ENCODE measurements around the gene PPM1B.
"Not testable (repeated sequence)": the region's sequence is repeated elsewhere in the genome, so short reads cannot be mapped to it uniquely, and the experiment has no call there.

Gene PPM1B

DNA sequence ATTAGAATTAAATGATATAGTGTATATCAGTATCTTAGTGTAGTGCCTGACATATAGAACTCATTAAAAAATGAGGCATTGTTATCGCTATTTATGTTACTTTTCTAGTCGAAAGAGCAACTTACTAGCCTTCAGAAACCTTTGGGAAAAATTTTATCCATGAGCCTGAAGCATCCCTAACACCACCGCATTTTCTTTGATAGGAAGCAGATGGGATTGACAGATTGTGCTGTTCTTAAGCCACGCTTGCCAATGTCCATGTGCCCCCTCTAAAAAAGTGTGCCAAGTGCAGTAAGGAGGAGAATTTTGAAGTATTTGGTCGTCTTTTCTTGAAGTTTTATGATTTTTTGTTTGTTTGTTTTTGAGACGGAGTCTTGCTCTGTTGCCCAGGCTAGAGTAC lies 29.1 kb downstream of the PPM1B start:
- no peak for DNase-seq (ENCODE audit: low read depth in 1 of 2, low spot score in 1 of 2)

DNA sequence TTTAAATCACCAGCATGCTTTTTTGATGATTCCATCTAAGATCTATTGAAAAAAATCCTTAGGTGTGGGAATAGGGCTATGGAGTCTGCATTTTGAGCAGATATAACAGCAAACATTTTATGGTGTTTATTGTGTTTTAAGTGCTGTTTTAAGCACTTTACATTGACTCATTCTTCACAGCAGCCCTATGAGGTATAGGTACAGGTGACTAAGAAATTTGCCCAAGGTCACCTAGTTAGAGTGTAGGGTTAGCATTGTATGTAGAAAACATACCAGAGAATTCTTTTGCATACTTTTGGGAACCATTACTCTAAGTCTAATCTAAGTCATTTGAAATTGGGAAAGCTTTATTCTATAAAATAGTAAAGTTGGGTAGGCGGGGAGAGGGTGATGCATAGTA lies 31.3 kb downstream of the PPM1B start:
- DNase-seq (ENCODE audit: low read depth in 1 of 2, low spot score in 1 of 2): no peak

DNA sequence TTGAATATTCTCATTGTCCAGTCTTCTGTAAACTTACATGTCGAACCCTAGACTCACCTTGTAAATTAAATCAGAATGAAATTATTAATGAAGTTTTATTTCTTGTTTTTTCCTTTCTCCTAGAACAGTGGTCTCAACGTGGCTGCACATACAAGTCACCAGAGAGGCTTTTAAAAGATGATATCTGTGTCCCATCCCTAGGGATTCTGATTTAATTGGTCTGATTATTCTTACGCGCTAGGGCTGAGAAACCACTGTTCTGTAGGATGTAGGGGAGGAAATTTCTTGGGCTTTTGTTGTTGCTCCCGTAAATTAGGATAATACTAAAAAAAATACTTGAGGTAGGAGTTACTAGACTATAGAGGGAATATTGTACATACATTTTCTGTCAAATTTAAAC lies 32.1 kb downstream of the PPM1B start:
- DNase-seq (ENCODE audit: low read depth in 1 of 2, low spot score in 1 of 2): no peak

DNA sequence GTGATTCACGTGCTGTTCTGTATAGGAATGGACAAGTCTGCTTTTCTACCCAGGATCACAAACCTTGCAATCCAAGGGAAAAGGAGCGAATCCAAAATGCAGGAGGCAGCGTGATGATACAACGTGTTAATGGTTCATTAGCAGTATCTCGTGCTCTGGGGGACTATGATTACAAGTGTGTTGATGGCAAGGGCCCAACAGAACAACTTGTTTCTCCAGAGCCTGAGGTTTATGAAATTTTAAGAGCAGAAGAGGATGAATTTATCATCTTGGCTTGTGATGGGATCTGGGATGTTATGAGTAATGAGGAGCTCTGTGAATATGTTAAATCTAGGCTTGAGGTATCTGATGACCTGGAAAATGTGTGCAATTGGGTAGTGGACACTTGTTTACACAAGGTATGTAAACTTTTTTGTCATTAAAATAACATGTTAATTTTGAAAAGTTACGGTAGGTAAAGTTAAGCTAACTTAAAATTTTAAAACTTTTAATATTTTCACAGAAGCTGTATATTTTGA lies 33.0 kb downstream of the PPM1B start:
- DNase-seq (ENCODE audit: low read depth in 1 of 2, low spot score in 1 of 2): no peak

DNA sequence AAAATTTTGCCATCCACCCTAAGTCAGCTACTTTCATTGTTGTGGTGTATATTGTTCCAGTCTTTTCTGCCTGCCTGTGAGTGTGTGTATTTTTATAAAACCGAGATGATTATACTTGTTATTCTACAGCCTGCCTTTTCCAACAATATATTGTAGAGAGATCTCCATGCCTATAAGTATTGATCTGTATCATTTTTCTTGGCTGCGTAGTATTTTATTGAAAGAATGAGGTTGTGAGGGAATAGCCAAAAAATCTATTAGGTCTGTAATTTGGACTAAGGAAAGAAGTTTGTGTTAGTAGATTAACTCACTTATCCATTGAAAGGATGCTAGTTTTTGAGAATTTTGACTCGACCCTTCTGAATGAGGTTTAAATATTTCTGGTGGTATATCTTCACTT lies 34.9 kb downstream of the PPM1B start:
- DNase-seq (ENCODE audit: low read depth in 1 of 2, low spot score in 1 of 2): no peak

DNA sequence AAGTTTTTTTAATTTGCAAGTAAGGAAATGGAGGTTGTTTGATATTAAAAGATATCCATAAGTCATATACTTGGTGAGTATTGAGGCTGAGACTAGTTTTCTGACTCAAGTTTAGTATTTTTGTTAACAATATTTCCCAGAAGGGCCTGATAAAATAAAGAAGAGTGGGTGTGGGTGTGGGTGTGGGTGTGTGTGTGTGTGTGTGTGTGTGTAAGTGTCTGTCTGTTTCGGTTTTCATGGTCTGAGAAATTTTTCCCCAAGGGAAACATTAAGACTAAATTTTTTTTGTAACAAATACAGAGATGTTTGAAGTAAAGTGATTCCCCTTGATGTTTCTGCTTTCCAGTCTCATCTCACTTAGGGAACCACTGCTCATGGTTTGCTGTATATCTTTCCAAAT lies 36.5 kb downstream of the PPM1B start:
- no peak for DNase-seq (ENCODE audit: low read depth in 1 of 2, low spot score in 1 of 2)

DNA sequence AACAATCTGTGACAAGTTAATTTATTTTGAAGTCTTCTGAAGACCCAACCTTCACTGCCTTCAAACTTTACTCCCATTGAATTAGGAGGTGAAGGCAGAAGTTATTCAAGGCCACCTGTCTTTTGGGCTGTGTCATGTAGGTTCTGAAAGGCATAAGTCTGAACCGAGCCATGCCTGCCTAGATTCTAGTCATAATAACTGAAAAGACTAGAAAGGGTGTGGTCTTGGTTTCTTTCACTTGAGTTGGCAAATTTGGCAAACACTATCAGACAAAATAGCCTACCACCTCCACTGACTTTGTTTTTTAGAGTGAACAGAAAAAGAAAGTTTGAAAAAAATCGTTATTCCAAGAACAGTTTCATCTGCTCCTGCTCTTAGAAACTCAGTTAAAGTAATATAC lies 38.4 kb downstream of the PPM1B start:
- no peak for DNase-seq (ENCODE audit: low read depth in 1 of 2, low spot score in 1 of 2)

DNA sequence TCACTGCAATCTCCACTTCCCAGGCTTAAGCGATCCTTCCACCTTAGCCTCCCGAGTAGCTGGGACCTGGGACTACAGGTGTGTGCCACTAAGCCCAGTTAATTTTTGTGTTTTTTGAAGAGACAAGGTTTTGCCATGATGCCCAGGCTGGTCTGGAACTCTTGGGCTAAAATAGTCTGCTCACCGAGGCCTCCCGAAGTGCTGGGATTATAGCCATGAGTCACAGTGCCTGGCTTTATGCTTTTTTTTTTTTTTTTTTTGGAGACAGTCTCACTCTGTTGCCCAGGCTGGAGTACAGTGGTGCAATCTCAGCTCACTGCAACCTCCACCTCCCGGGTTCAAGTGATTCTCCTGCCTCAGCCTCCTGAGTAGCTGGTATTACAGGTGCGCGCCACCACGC lies 39.0 kb downstream of the PPM1B start:
- not testable (repeated sequence) for DNase-seq (ENCODE audit: low read depth in 1 of 2, low spot score in 1 of 2)

DNA sequence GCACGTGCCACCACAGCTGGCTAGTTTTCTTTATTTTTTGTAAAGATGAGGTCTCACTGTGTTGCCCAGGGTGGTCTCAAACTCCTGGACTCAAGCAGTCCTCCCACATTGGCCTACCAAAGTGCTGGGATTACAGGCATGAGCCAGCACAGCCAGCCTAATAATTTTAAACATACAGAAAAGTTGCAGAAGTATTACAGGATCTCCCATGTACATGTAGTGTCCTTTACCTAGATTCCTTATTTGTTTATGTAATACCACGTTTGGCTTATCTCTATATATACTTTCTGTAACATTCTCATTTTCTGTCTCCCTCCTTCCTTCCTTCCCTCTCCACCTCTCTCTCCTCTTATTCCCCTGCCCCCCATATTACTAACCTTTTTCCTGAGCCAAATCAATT lies 41.7 kb downstream of the PPM1B start:
- DNase-seq (ENCODE audit: low read depth in 1 of 2, low spot score in 1 of 2): no peak

DNA sequence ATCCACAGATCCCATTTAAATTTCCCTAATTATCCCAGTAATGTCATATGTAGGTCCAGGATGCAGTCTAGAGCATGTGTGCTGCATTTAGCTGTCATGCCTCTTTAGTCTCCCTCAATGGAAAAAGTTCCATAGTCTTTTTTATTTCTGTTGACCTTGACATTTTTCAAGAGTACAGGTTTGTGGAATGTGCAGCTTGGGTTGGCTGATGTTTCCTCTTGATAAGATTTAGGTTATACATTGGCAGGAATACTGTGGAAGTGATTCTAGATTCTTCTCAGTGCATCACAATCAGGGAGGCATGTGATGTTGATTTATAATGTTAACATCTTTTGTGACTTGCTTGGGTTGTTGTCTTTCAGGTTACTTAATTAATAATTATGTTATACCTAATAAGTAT lies 42.5 kb downstream of the PPM1B start:
- DNase-seq (ENCODE audit: low read depth in 1 of 2, low spot score in 1 of 2): no peak

DNA sequence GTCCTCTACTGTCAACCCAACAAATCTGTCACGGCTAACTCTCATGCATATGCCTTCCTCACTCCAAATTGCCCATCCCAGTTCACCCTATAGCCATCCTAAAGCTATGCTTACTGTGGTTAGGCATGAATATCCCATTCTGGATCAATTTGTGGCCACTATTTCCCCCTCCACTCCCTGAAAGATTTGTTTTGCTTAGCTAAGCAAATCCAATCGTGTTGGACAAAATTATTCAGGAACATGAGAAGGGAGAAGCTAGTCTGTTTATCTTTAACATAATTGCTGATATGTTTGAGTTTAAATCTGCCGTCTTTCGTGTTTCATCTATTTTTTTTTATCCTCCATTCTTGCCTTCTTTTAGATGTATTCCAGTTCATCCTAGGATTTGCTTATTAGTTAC lies 43.6 kb downstream of the PPM1B start:
- no peak for DNase-seq (ENCODE audit: low read depth in 1 of 2, low spot score in 1 of 2)

DNA sequence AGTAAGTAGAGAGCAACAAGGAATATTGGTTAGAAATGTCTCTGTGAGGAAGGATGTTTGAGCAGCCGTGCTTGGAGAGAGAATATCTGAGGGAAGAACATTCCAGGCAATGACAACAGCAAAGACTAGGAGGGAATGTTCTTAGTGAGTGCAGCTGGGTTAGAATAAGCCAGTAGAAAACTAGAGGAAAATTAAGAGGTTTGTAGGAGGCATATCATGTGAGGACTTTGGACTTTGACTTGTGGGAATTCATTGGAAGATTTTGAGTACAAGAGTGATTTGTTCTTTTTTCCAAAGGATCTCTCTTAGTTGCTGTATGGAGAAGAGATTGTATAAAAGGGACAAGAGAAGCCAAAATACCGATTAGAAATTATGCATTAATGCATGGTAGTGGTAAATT lies 47.2 kb downstream of the PPM1B start:
- no peak for DNase-seq (ENCODE audit: low read depth in 1 of 2, low spot score in 1 of 2)

DNA sequence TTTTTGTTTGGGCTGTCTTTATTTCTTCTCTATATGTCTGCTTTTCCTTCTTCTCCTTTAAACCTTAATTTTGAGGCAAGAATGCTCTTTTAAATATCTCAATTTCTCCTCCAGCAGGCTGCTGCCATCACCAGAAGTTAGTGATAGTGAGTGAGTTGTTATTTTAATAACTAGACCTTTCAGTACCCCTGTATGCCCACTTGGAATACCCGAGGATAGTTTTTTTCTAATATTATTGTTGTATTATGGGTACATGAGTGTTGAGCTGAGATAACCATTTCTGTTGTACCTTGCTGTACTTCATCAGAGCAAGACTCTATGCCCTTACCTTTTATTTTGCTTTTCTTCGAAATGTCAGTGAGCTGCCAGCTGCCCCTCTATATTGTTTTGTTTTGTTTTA lies 50.1 kb downstream of the PPM1B start:
- DNase-seq (ENCODE audit: low read depth in 1 of 2, low spot score in 1 of 2): no peak

DNA sequence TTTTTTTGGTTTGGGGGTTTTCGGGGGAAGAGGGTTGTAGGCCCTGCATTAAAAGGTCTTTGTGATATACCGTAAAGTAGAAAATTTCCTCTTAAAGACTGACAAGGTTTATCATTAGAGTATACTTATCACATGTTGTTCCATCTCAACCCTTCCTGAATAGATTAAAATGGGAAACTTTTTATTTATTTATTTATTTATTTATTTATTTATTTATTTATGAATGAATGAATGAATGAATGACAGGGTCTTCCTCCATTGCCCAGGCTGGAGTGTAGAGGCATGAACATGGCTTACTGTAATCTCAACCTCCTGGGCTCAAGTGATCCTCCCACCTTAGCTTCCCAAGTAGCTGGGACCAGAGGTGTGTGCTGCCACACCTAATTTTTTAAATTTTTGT lies 58.1 kb downstream of the PPM1B start:
- DNase-seq (ENCODE audit: low read depth in 1 of 2, low spot score in 1 of 2): no peak

DNA sequence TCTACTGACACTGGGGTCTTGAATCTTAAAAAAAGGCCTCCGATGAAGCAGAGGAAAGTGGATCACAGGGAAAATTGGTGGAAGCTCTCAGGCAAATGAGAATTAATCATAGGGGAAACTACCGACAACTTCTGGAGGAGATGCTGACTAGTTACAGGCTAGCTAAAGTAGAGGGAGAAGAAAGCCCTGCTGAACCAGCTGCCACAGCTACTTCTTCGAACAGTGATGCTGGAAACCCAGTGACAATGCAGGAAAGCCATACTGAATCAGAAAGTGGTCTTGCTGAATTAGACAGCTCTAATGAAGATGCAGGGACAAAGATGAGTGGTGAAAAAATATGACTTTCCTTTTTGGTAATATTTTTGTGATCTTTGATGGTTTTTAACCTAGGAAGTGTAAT lies 61.7 kb downstream of the PPM1B start:
- no peak for DNase-seq (ENCODE audit: low read depth in 1 of 2, low spot score in 1 of 2)

DNA sequence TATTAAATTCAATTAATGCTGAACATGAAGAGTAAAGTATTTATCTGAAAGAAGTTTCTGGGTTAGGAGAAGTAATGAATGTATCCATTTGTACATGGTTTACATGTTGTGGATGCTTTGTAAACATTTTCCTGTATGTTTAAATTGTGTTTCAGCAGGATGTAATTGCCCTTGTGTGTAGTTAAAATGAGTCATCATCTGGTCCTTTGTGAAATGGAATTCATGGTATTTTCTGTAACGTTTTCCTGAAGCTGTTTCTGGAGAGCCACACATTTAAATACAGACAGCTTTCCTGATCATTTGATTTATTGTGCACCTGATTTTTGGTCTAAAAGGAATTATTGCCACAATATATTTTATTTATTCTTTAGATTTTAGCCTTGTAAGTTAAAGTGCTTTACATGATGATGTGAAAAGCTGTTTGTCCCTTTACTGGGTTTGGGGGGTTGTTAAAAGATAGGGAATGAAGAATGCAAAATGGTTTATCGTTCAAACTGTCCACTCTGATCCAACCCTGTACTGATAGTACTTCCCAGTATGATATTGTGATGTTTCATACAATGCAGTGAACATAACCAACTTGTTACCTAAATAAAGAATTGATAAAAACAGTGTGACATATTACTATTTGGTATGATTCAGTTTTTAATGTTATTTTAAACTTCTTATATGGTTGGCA lies 64.9 kb downstream of the PPM1B start:
- DNase-seq (ENCODE audit: low read depth in 1 of 2, low spot score in 1 of 2): no peak

DNA sequence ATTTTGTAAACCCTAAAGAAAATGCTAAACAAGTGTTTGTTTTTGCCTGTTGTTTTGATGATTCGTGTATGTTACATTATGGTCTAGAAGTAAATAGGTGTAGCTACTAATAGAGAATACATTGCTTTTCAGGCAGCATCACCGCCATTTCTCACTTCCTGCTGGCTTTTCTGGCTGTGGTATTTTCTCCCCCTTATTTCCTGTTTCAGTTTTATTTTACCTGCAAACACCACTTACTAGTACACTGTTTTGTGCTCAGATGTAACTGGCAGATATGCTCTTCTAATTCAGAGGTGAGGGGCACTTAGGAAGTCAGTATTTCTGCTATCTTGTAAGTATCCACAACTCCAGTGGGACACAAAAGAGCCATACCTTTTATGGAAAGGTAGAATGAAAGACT lies 68.5 kb downstream of the PPM1B start:
- DNase-seq (ENCODE audit: low read depth in 1 of 2, low spot score in 1 of 2): peak in 1 of 2 donors; percentile 8

DNA sequence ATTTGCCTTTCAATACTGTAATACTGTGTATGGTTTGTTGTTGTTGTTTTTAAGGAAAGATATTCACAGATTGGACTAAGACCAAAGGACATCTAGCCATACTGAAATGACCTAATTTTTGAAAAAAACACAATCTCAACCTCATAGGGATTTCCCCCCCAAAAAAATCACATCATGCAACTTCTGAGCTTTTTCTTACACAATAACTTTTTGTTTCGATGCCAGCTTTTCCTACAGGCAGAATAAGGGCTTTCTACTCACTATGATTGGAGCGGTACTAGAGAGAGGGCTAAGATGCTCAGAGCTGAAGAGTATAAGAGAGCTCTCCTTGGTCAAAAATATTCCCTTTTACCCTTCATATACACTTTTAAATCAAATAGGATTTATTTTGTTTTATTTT lies 74.2 kb downstream of the PPM1B start:
- no peak for DNase-seq (ENCODE audit: low read depth in 1 of 2, low spot score in 1 of 2)

DNA sequence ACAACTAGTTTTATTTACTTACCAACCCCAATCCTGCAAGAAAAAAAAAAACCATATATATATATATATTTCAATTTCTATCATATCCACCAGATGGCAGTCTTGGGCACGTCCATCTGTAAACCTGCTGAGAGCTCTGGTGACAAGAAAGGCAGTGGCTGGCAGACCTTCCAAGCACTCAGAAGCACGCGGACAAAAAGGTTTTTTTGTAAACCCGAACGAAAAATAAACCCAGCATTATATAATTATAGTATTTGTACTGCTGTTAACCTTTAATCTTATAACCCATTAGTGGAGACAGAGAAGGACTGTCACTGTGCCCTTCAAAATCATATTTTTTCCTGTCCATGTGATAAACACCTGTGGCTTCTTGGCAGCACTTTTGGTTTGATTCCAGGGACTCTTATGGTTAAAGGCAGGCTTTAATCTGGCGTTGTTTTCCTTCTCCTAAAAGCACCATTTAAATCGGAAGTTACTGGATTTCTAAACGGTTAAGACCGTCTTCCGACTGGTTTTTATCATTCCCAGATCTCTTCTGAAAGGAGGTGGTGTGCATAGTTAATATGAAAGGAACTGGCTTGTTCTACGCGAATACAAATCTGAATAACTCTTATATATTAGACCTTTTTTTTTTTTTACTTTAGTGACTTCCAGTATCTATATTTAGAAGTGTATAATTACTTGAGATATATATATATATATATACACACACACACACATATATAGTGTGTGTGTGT lies 75.6 kb downstream of the PPM1B start:
- peak; percentile 9 to 18 for DNase-seq (ENCODE audit: low read depth in 1 of 2, low spot score in 1 of 2)

DNA sequence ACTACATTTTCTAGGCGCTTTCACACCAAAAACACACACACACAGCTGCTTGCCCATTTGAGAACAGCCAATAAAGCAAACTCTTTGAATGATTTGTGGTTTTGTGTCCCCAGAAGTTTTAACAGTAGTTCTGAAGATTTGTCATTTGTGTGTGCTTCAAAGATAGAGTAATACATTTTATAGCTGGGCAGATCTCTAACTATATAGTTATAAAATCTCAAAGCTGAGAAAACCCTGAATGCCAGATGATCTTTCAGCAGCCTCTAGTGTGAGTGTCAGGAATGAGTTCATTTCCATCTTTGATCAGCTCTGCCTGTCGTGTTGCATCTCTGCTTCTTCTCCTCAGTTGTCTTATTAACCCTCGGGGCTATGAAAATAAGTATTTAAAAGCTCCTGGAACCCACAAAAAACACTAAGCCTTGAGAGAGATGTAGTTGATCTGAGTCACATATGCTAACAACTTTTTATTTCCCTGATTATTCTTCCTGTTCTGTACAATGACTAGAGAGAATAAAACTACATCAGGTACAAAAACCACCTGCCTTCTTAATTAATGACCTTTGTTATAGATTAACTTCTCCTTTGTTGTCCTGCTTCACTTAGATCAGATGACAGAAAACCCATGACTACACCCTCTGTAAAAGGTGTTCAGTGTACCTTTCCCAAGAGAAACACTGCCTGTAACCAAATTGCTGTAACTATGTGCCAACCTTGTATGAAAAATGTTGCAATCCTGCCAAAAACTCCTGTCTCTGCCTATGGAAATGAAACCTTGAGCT lies 76.6 kb downstream of the PPM1B start:
- no peak for DNase-seq (ENCODE audit: low read depth in 1 of 2, low spot score in 1 of 2)

DNA sequence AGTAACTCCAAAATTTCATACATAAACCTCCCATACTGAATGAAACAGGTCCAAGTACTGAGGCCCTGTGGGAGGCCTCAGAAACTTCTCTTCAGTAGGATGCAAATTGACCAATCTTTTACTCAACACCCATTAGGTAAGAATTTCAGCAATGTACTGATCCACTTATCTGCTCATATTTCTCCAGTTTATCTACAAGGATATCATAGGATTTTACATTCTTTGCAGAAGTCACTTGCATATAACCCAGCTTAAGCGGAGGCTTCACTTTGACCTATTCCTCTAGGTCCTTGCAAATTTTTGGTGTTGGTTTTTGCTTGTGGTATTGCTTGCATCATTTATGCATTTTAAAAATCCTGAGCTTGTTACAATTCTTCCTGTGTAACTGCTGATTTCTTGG lies 77.8 kb downstream of the PPM1B start:
- DNase-seq (ENCODE audit: low read depth in 1 of 2, low spot score in 1 of 2): no peak

DNA sequence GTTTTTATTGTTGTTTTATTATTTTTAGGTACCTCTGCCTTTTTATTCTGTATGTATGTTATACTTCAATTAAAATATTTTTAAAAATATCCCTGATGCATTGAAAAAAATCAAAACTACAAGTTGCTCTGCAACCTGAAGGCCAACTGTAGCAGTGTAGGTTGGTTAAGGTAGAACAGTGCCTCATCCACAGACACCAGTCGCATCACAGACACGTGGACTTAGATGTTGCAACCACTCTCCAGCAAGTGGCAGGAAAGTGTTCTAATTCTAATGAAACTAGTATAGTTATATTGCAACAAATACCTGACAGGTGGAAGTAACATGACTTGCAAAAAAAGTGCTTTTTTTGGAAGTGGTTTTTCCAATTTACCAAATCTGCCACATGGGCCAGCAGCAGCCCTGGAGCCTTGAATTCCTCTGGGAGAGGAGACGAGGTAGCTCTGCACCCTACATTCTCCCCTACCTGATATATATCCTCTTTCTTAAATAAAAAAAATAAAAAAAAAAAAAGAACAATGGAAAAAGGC lies 78.2 kb downstream of the PPM1B start:
- DNase-seq (ENCODE audit: low read depth in 1 of 2, low spot score in 1 of 2): no peak

All from activated T-helper 1 cell treated with anti-CD3 and anti-CD28 coated beads, Interleukin-2, amount 50 U/mL, for 16 hours (primary cell).